Brain microvascular endothelial cell (primary cell): Measurements from ENCODE around the gene PHF23.

Experiments used
- DNase-seq: peaks from one replicate; pipeline ENCODE4 v3.0.0-alpha.2; 2020
- H3K27ac ChIP-seq: fragments of 250-450 bp; sonication (Bioruptor Pico); 2 replicates; pipeline ENCODE4 v1.5.1; 2020; ENCODE audit warnings: mild to moderate bottlenecking, moderate library complexity
- H3K27me3 ChIP-seq: fragments of 250-450 bp; sonication (Bioruptor Pico); replicated peaks from 2 replicates; pipeline ENCODE4 v1.5.1; 2020; ENCODE audit warnings: mild to moderate bottlenecking
- H3K36me3 ChIP-seq: fragments of 250-450 bp; sonication (Bioruptor Pico); replicated peaks from 2 replicates; pipeline ENCODE4 v1.5.1; 2020; ENCODE audit warnings: mild to moderate bottlenecking
- H3K4me3 ChIP-seq: 2 replicates; pipeline ENCODE4 v1.5.1; 2011; ENCODE audit warnings: low read depth, mild to moderate bottlenecking, control low read depth, low read length, moderate library complexity
- CTCF ChIP-seq: IDR thresholded peaks from 2 replicates; pipeline ENCODE4 v1.5.1; 2011; ENCODE audit warnings: low read depth, mild to moderate bottlenecking, moderate library complexity, low read length, control low read depth, inconsistent platforms; ENCODE audit errors: missing control alignments
- in situ Hi-C: cut with HindIII; loops from 2 replicates; pipeline ENCODE4 v1.10.0; 2017; ENCODE audit warnings: low sequenced_read_pairs, low pct_ligation_motif_present

PHF23 gene

GRCh38 chr17:7221278-7222092 lies 17.8 kb downstream of the PHF23 start:
- DNase-seq, result no peak
- no peaks in the 10 kb centered on the region for H3K27me3 ChIP-seq
- no peak for TF ChIP-seq CTCF
- H3K27ac ChIP-seq, result no peak overlapping the region
- peak overlapping the region; percentile 78 for H3K4me3 ChIP-seq
- peaks cover 44% of the 10 kb centered on the region for H3K36me3 ChIP-seq
- in situ Hi-C loops, result no loop called here

DNA sequence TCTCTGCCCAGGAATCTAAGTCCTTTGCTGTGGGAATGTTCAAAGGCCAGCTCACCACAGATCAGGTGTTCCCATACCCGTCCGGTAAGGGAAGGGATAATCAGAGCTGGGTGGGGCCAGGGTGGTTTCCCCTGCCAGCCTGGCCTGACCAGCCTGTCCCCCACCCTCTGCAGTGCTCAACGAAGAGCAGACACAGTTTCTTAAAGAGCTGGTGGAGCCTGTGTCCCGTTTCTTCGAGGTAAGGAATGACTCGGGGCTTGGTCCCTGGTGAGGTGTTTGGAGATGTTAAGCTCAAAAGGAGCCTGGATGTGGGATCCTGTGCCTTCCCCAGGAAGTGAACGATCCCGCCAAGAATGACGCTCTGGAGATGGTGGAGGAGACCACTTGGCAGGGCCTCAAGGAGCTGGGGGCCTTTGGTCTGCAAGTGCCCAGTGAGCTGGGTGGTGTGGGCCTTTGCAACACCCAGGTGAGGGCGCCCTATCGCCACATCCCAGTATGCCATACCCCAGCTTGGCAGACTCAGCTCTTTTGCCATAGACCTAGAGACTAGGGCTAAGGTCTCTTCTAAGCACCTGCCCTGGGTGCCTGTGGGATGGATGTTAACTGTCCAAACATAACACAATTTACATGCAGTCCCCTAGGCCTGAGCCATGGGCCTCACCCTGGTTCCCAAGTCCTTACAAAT lies 18.5 kb downstream of the PHF23 start:
- Histone ChIP-seq H3K27me3 (no peaks in the 10 kb centered on the region), H3K36me3 (peaks cover 37% of the 10 kb centered on the region), H3K27ac (peak overlapping the region; percentile 89), H3K4me3 (peak overlapping the region; percentile 78)
- peak; percentile 74 for TF ChIP-seq CTCF
- peak; percentile 49 for DNase-seq
- in situ Hi-C loops, result no loop called here

DNA sequence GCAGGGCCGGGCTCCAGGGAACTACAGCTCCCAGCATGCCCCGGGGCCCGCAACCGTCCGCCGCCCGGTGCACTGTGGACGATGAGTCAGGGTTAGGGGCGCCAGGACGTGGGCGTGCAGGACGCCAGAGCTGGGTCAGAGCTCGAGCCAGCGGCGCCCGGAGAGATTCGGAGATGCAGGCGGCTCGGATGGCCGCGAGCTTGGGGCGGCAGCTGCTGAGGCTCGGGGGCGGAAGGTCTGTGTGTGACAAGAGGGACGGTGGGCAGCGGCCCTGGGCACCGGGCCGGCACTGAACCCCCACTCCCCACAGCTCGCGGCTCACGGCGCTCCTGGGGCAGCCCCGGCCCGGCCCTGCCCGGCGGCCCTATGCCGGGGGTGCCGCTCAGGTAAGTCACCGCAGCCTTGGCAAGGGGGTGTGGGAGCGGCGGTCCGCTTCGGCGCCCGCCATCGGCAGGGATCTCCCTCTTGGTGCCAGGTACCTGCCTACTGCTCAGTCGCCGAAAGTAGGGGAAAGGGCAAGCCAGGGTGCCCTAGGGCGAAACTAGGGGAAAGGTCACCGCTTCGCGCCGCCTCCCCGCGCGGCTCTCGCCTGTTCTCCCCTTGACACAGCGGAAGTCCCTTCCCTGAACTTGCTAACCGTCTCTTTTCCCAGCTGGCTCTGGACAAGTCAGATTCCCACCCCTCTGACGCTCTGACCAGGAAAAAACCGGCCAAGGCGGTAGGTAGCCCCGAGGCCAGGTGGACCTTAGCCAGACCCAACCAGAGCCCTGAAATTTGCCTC lies 19.3 kb downstream of the PHF23 start, which contains the start of the genes ACADVL and DLG4:
ACADVL (plus strand) TSS at position 127 of the 781 bp plus-strand sequence; CDS start at position 174, 47 bp downstream.
DLG4 (minus strand) TSS at position 25 of the 781 bp plus-strand sequence.
- in situ Hi-C loops, result no loop called here
- TF ChIP-seq CTCF, result no peak
- no peaks in the 10 kb centered on the region for H3K27me3 ChIP-seq
- H3K27ac ChIP-seq, result peak within 1 kb of the TSS; percentile 89
- peak within 1 kb of the TSS; percentile 78 for H3K4me3 ChIP-seq
- peak; percentile 80 for DNase-seq
- H3K36me3 ChIP-seq, result peaks cover 33% of the 10 kb centered on the region

- no peak for DNase-seq
- TF ChIP-seq CTCF, result no peak
- Histone ChIP-seq H3K27ac (no peak overlapping the region), H3K27me3 (no peaks in the 10 kb centered on the region), H3K36me3 (peaks cover 30% of the 10 kb centered on the region), H3K4me3 (peak overlapping the region; percentile 78)
- in situ Hi-C loops, result no loop called here
Observed at GRCh38 chr17:7219229-7219811, 19.9 kb downstream of the PHF23 start.

GRCh38 chr17:7218758-7219157 lies 20.5 kb downstream of the PHF23 start:
- DNase-seq, result no peak
- H3K27ac ChIP-seq, result no peak overlapping the region
- in situ Hi-C loops, result no loop called here
- TF ChIP-seq CTCF, result no peak
- peaks cover 24% of the 10 kb centered on the region for H3K36me3 ChIP-seq
- no peaks in the 10 kb centered on the region for H3K27me3 ChIP-seq
- H3K4me3 ChIP-seq, result no peak overlapping the region
